ENCODE results near the gene GREB1L.

DNA sequence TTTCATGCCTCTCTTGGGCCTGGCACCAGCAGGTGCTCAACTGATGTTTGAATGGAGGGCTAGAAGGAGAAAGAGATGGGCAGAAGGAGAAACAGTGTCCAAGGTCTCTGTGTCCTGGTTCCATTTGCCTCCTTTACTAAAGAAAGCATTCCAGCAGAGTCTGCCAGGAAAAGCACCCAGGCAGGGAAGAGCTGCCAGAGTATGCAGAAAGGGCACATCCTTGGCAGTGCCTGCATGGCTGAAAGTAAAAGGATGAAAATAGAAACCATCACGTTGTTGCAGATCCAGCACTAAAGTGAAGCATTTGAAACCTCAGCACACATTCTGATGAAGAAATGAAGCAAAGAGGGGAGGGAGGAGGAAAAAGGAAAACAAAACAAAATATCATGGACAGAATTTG, 216.3 kb downstream of the GREB1L start:
- TF ChIP-seq POLR2AphosphoS5 (IDR thresholded peaks at IDR 0.05; ENCODE audit: low read depth, low read length) (no peak), GATA2 (CRISPR knock-in tag; IDR thresholded peaks at IDR 0.05) (no peak), EZH2phosphoT487 (IDR thresholded peaks at IDR 0.05; ENCODE audit: borderline replicate concordance, low read depth) (no peak), YY1 (IDR thresholded peaks at IDR 0.05; ENCODE audit: low read depth) (no peak), FOXJ3 (CRISPR knock-in tag; IDR thresholded peaks at IDR 0.05) (no peak), NFIC (IDR thresholded peaks at IDR 0.05; ENCODE audit: borderline replicate concordance) (no peak), EP300 (IDR thresholded peaks at IDR 0.05; ENCODE audit: borderline replicate concordance in 1 of 2, low read depth in 1 of 2, low read length in 1 of 2) (no peak), MEF2A (IDR thresholded peaks at IDR 0.05; ENCODE audit: borderline replicate concordance, low read depth) (no peak)
- TF ChIP-seq, protein P1, sequence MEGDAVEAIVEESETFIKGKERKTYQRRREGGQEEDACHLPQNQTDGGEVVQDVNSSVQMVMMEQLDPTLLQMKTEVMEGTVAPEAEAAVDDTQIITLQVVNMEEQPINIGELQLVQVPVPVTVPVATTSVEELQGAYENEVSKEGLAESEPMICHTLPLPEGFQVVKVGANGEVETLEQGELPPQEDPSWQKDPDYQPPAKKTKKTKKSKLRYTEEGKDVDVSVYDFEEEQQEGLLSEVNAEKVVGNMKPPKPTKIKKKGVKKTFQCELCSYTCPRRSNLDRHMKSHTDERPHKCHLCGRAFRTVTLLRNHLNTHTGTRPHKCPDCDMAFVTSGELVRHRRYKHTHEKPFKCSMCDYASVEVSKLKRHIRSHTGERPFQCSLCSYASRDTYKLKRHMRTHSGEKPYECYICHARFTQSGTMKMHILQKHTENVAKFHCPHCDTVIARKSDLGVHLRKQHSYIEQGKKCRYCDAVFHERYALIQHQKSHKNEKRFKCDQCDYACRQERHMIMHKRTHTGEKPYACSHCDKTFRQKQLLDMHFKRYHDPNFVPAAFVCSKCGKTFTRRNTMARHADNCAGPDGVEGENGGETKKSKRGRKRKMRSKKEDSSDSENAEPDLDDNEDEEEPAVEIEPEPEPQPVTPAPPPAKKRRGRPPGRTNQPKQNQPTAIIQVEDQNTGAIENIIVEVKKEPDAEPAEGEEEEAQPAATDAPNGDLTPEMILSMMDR (IDR thresholded peaks at IDR 0.05) = no peak
- TF ChIP-seq, protein P2, sequence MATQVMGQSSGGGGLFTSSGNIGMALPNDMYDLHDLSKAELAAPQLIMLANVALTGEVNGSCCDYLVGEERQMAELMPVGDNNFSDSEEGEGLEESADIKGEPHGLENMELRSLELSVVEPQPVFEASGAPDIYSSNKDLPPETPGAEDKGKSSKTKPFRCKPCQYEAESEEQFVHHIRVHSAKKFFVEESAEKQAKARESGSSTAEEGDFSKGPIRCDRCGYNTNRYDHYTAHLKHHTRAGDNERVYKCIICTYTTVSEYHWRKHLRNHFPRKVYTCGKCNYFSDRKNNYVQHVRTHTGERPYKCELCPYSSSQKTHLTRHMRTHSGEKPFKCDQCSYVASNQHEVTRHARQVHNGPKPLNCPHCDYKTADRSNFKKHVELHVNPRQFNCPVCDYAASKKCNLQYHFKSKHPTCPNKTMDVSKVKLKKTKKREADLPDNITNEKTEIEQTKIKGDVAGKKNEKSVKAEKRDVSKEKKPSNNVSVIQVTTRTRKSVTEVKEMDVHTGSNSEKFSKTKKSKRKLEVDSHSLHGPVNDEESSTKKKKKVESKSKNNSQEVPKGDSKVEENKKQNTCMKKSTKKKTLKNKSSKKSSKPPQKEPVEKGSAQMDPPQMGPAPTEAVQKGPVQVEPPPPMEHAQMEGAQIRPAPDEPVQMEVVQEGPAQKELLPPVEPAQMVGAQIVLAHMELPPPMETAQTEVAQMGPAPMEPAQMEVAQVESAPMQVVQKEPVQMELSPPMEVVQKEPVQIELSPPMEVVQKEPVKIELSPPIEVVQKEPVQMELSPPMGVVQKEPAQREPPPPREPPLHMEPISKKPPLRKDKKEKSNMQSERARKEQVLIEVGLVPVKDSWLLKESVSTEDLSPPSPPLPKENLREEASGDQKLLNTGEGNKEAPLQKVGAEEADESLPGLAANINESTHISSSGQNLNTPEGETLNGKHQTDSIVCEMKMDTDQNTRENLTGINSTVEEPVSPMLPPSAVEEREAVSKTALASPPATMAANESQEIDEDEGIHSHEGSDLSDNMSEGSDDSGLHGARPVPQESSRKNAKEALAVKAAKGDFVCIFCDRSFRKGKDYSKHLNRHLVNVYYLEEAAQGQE (IDR thresholded peaks at IDR 0.05; ENCODE audit: low read depth, low read length) = no peak

All from SK-N-SH (cell line).